Measurements from ENCODE around the gene C4BPA. TPM values are rescaled to one million over a fixed set of nuclear protein-coding genes. Genes with fewer than 3 reads are reported as not detected.

C4BPA gene
- total RNA-seq, 1 experiment from 2014 or later, result not detected

DNA sequence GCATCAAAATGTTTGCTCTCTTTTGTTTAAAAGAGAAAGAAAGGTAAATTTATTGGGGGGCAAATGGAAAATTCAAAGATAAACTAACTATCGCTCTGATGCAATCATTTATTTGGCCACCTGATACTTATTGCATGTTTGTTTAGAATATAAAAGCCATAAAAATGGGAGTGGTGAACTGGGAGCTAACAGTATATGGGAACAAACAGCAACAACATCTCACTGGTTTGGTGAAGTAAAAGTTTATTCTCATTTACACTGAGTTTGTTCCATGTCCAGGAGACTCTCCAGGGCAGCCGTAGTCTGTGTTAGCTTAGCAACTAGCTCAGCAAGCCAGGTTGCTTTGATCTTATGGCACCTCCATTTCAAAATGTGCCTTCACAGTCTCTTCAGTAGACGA lies 20.4 kb downstream of the C4BPA start:
- DNase-seq (ENCODE audit: low read depth), result no peak

DNA sequence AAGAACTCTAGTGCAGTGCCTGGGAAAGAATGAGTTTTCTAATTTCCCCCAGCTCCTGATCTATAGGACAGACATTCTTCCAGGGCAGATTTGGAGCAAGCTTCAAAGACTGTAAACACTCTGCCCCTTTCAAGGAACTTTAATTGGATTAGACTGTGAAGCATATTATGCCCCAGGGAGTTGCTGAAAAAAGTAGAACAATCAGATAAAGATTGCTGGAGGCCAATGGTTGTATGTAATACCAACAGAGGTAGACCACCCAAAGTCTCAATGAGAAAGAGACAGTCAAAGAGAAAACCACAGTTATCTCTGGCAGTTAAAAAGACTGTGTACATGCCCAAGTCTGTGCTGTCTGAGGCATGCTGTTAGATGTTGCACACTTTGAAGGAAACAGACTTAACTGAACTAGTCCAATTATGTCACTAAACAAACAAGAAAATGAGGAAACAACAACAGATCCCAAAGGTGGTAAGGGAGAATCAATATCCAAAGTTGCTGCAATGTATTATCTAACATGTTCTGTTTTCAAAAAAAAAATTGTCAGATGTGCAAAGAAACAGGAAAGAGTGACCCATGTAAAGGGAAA lies 24.4 kb downstream of the C4BPA start:
- DNase-seq (ENCODE audit: low read depth), result no peak

DNA sequence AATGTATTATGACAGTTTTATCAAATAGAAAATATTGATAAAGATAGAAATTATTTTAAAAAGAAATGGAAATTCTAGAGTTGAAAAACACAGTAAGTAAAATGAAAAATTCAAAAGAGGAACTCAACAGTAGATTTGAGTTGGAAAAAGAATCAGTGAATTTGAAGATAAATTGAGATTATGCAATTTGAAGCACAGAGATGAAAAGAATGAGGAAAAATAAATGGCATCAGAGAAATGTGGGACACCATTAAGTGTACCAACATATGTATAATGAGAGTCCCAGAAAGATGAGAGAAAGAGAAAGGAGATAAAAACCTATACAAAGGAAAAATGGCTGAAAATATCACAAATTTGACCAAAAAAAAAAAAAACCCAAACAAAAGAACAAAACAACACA lies 25.0 kb downstream of the C4BPA start:
- DNase-seq (ENCODE audit: low read depth), result no peak

DNA sequence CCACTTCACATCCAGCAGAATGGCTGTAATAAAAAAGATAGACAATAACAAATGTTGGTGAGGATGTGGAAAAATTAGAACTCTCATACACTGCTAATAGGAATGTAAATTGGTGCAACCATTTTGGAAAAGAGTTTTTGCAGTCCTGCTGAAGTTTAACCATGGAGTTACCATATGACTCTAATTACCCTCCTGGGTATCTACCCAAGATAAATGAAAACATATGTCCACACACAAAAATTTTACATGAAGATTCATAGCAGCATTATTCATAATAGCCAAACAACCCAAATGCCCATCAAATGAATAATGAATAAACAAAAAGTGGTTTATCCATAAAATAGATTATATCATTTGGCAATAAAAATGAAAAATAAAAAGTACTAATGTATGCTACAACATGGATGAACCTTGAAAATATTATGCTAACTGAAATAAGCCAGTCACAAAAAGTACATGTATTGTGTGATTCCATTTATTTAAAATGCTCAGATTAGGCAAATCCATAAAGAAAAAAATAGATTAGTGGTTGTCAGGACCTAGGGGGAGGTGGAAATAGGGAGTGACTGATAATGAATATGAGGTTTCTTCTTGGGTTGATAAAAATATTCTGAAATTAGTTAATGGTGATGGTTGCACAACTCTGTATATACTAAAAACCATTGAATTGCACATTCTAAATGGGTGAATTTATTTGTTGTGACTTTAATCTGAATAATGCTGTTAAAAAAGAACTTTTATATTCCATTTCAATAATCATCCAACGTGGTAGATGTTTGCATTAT lies 26.4 kb downstream of the C4BPA start:
- DNase-seq (ENCODE audit: low read depth), result no peak

DNA sequence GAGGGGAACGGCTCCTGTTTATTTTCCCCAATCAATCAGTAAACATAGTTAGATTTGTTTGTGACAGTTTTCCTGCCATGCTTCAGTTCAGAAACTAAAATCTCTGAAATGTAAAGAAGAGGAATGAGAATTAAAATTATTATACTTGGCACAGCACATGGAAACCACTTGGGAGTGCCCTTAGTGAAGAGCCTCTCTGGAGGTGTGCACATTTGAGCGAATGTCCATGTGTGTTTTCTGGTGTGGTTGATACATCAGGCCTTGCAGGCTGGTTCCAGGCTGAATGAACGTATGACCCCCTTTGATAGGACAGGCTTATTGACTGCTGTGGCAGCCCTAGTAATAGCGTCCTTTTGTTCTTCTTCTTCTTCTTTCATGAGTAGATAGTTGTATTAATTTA lies 27.1 kb downstream of the C4BPA start:
- no peak for DNase-seq (ENCODE audit: low read depth)

DNA sequence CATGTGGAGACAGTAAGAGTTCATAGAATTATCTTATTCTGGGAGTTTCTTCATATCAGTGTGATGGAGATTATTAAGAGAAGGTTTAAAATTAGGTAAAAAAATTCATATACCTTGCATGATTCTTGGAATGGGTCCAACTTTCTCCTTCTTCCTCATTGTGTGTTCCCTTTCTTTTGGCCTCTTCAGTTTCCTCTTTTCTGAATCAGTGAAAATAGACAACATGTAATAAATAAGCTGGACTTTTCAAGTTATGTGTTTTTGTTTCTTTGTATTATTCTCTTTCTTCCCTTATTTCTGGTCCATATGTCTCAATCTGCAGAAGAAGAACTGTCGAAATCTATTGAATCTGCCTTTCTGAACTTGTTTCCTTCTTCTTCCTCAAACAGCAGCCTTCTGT lies 30.5 kb downstream of the C4BPA start:
- no peak for DNase-seq (ENCODE audit: low read depth)

DNA sequence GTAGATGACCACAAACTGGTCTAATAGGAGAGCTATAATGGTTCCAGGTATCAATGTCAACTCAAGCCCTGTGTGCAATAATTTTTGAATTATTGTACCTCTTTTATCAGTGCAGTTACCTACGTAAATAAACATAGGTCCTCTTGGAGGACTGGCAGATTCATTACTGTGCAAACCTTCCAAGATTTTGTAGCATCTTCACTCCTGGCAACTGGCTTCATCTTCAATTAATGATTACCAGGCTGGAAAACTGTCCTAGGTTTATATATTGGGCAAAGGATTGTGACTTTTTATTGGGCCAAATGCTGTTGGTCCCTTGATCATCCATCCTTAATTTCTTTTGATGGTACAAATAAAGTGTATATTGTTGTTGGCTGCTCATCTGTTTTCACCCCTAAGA lies 35.6 kb downstream of the C4BPA start:
- no peak for DNase-seq (ENCODE audit: low read depth)

DNA sequence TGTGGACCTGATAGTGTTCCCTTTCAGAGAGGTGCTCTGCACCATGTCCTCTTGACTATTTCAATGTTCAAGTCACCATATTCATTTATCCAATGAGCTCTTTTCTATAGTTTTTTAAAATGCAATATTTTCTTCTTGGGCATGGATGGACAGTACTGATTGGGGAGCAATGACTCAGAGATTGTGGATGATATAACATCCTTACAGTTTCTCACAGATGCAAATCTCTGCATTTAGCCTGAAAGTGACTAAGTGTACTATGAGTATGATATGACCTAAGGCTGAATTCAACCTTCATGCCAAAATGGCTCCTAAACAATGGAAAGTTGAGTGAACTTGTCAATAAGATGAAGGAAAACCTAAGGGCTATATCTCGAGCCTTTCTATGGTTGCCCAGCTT lies 36.5 kb downstream of the C4BPA start:
- DNase-seq (ENCODE audit: low read depth), result peak; percentile 15

DNA sequence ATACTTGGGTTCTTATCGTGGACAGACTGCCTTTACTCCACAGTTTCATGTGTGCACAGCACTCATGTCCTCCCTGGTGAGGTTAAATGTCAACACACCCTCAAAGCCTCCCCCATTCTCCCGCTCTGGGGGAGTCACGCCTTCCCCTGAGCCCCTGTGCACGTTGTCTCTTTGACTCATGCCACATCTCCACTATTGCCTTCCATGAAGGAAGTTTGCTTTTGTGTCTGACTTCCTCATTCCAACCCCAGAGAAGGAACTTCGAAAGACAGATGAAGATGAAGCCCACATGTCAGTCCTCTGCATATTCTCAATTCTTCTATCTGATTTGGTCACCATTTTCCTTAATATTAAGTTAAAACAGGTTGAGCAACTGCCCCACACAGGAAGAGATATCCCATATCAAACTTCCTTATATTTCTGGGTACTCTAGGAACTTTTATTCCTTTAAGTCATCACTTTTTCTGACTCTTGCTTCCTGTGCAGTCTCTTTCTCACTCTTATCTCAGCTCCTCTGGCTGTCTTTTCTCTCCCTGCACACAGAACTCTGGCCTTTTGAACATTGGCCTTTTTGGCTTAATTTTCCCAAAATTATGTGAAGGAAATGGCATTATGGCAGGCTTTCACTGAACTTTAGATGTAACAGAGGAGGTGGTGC lies 41.5 kb downstream of the C4BPA start:
- DNase-seq (ENCODE audit: low read depth), result no peak

DNA sequence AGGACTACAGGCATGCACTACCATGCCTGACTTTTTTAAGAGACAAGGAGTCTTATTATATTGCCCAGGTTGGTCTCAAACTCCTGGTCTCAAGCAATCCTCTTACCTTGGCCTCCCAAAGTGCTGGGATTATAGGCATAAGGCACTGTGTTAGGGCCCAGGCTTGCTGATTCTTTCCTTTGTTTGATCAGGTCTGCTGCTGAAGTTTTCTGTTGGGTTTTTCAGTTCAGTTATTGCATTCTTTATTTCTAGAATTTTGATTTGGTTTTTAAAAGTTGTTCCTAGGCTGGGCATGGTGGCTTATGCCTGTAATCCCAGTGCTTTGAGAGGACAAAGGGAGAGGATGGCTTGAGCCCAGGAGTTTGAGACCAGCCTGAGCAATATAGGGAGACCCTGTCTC lies 47.9 kb downstream of the C4BPA start:
- no peak for DNase-seq (ENCODE audit: low read depth)

DNA sequence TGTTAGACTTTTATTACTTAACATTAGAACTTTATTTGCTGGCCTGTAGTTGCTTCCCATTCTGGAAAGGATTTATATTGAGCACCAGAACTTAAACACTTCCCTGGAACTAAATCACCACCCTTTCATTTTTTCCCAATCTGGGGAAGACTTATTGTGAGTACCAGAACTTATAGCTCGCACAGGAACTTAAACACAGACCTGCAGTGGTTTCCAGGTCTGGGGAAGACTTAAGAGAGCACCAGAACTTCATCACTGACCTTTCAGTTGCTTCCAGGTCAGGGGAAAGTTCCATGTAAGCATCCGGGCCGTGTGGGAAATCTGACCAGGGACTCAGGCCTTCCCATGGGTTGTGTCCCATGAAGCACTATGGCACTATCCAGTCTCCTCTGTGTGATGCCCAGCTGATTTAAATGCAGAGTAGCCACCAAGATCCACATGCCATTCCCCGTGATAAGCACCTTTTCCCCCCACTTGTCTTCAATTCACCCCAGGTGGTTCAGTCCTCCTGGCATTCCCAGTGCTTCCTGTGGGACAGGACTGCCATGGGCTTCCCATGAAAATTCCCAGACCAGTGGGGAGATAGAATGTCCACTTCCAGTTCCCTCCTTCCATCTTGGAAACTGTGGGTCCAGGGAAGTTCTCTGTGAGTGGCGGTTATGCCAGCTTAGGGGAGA lies 48.9 kb downstream of the C4BPA start:
- DNase-seq (ENCODE audit: low read depth), result peak; percentile 30

DNA sequence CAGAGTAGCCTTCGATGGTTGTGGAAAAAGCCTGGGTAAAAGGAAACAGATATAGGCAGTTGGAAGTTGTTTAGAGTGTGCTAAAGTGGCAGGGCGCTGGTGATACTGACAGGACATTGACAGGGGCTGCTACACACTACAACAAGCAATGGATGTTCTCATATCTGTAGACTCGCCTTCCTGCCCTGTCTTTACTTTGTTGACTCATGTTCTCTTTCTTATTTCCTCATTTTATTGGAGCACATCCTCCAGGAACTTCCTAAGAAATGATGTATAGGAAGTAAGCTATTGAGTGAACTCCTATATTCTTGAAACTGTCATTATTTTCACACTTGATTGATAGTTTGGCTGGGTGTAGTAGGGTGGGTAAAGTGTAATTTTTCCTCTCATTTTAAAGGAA lies 51.0 kb downstream of the C4BPA start:
- no peak for DNase-seq (ENCODE audit: low read depth)

DNA sequence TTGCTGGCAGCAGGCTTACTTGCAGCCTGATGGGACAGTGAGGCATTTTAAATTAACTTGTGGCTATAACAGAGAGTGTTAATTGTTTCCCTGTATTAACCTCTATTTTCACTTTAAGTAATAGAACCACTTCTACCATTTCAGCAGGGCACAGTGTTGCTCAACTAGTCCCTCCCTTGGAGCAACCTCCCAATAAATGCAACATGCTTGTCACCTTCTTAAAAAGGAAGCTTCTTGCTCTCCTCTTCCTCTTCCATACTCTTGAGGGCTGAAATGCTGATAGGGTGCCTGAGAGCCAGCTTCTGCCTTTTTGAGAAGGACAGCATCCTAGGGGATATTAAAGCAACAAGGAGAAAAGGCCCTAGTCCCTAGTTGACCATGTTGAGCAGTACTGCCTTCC lies 52.1 kb downstream of the C4BPA start:
- no peak for DNase-seq (ENCODE audit: low read depth)

DNA sequence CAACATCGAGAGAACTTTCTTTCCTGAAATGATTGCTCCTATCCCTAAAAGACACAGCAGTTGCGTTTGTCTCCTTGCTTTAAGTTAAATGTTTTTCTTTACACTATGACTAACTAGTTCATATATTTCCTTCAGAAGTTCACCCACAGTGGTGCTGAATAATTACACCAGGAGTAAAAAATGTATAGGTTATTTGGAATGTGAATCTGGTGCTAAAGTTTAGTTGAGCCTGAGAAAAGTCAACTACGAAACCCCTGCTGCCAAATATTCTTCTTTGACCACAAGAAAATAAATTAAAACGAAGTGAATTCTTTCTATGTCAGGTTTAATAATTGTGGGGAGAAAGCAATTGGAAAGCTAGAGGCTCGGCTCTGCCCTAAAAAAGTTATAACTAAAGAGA lies 52.8 kb downstream of the C4BPA start:
- no peak for DNase-seq (ENCODE audit: low read depth)

DNA sequence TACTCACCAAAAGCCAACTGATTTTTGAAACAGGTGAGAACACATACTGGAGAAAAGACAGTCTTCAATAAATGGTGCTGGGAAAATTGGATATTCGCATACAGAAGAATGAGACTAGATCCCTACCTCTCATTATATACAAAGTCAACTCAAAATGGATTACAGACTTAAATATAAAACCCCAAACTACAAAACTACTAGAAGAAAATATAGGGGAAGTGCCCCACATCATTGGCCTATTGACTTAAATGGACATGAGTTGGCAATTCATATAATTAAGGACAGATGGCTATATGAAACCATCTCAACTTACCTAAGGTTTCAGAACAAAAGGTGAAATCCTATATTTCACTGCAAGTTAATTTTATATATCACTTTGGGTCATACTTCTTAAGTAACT lies 60.1 kb downstream of the C4BPA start:
- DNase-seq (ENCODE audit: low read depth), result no peak

DNA sequence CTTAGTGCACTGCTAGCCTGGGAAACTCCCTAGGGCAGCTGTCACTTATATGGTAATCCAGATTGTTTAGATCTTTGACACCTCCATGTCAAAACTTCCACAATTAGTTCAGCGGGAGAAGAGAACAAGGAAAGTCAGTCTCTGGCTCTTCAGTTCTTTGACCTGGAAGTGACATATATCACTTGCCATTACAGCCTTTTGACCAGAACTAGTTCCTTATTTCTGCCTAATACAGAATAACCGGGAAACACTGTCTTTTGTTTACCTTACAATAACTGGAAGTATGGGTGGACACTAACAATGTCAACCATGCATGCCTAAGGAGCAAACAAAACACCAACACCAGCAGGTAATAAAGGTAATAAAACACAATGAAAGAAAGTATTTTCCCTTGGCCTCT lies 68.3 kb downstream of the C4BPA start:
- DNase-seq (ENCODE audit: low read depth), result no peak

DNA sequence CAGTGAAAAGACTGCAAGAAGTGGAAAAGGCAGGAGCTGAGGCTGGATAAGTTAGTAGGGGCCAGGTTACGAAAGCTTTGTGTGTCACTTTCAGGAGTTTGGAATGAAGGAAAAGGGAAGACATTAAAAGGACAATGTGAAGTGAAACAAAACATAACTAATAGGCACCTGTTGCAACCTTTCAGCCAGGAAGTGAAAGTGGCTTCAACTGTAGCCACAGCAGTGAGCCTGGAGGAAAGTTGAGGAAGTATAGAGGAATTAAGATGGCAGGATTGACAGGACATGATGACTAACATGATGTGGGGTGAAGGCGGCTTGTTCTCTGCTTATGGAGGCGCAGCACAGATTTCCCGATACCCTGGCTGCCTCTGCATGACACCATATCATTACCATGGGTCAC lies 68.9 kb downstream of the C4BPA start:
- DNase-seq (ENCODE audit: low read depth), result no peak

DNA sequence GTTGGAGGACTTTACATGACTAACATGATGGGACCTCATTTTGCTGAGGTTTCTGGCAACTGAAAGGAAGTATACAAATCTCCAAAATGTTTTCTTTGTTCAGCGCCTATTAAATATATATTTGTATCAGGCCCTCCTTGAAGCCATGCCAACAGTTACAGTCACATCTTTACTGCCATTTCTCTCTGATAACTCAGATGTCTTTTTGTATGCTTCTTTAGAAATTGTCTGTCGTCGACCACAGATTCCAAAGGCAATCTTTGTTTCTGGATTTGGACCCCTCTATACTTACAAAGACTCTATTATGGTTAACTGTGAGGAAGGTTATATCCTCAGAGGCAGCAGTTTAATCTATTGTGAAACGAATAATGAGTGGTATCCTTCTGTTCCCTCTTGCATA lies 69.4 kb downstream of the C4BPA start:
- peak; percentile 3 for DNase-seq (ENCODE audit: low read depth)

DNA sequence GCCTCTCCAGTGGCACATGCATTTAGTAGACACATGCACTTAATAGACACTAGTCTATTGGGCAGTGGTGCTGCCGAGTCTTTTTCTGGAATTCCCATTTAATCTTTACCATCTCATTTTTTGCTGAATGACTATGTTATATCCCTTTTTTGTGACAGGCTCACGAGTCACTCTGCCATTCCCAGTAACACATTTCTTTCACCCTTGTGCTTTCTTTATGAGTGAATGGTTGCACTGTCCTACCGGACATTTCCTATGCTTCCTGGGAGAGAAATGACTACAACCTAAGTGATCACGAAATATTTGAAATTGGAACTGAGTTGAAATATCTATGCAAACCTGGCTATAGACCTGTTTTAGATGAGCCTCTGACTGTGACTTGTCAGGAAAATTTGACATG lies 70.9 kb downstream of the C4BPA start:
- no peak for DNase-seq (ENCODE audit: low read depth)

DNA sequence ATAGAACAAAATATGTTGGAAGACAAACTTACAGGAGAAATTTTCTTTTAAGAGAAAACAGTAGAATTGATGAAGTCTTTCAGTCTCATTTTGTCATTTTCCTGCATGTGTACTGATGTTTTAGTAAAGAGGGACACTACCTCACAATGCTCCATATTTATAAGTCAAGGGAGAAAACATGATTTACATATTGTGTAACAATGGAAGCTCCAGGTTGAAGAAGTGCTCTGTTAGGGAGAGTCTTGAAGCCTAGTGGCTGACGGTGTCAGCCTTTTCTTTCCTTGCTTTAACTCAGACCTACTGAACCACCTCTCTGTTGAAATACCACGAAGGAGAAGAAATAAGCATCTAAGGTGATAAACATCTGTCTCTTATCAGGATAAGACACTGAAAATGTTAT lies 75.0 kb downstream of the C4BPA start:
- DNase-seq (ENCODE audit: low read depth), result no peak

DNA sequence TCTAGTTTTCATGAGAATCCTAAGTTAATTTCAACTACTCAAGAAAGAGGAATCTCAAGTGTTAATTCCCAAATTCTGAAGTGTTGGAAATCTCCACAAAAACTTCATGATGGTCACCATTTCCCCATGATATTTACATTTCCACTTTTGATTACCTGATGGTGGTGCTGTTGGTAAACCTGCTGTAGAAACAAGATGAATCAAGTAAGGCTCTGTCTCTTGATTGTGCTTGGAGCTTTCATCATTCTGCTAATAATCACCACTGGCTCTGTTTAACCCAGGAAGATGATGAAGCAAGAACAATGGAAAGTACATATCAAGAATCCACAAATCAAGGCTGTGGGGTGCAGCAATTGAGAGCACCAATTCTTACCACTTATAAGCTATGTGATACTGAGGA lies 77.8 kb downstream of the C4BPA start:
- peak; percentile 3 for DNase-seq (ENCODE audit: low read depth)

DNA sequence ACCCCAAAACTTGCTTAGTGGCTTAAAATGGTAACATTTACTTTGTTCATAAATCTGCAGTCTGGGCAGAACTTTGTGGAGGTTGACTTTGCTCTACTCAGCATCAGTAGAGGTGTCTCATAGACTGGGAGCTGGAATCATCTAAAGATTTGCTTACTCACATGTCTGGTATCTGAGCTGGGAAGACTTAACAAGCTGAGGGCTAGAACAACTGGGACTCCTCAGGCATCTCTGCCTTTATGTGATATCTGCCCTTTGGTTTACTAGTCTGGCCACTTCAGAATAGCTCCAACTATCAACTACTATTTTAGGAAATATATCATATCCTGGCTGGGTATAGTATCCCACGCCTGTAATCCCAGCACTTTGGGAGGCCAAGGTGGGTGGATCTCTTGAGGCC lies 82.5 kb downstream of the C4BPA start:
- DNase-seq (ENCODE audit: low read depth), result no peak

DNA sequence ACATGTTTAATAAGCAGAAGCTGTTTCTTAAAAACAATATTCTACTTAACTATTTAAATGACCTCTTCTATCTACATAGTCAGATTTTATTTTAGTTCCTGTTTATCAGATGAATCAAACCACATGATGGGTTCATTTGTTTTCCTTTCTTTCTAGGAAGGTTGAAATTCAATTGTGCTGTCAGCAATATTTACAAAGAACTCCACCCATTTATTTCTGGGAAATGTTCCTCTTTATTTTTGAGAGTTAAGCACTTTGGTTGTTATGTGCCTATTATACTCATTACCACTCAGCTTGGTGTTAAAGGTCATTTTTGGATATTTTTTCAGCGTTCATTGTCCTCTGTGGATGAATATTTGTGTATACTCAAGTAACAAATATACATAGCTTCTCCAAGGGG lies 84.9 kb downstream of the C4BPA start:
- DNase-seq (ENCODE audit: low read depth), result no peak

All from RPMI7951 (cell line).